ENCODE results near the gene PRKCB. TPM values are rescaled to one million over a fixed set of nuclear protein-coding genes. Genes with fewer than 3 reads are reported as not detected.

PRKCB gene
- total RNA-seq, 2 donors from 2014 or later: 72.1 to 77.0 TPM

DNA sequence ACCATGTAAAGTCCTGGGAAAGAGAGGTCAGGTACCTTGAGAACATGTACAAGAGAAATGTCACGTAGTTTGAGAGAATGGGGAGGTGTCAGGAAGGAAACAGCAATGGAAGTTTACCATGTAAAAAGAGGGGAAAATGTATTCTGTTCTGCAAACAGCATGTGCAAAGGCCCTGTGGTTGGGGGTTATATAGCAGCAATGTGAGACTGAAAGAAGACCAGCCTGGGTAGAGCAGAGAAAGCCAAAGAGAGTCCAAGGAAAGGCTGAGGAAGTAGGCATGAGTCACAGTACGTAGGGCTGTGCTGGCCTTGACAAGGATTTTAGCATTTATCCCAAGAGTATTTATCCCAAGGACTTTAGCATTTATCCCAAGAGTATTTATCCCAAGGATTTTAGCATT, 279.1 kb downstream of the PRKCB start:
- Mint-ChIP-seq H3K9me3 (no peaks in the 10 kb centered on the region), H3K27ac (no peak overlapping the region), H3K27me3 (ENCODE audit: low read depth) (no peaks in the 10 kb centered on the region), H3K36me3 (ENCODE audit: insufficient read depth in 2 of 2) (peaks cover 6 to 7% of the 10 kb centered on the region in 2 donors), H3K4me1 (ENCODE audit: low read depth) (no peaks in the 10 kb centered on the region), H3K4me3 (no peak overlapping the region)
- ATAC-seq (replicated peaks in 1 of 2) (no peak), DNase-seq (no peak)

DNA sequence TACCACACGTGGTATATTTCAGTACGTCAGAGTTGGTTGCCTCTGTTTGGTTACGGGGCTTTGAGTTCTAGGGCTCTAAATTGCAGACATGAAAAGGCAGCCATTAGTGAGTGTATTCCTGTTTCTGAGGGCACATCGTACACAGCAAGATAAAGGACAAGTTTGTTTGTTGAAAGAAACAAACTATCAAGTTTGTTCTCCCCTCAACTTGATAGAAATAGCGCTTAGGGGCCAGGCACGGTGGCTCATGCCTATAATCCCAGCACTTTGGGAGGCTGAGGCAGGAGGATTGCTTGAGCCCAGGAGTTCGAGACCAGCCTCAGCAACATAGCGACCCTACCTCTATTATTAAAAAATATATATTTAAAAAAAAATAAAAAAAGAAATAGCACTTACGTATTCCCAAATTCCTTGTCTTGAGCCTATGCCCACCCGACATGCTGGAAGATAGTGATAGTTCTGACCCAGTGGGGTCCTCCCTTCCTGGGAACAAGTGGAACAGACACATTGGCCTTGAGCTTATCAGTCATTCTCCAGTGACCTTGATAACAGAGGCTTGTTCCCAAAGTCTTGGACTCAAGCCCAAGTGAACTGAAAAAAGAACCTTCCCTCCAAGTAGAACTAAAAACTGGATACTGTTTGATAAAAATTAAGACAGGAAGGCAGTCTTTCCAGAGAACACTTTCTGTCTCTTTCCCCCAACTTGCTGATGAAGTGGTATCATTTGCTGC, 280.4 kb downstream of the PRKCB start:
- no peaks in the 10 kb centered on the region for H3K9me3 Mint-ChIP-seq
- peaks cover 6 to 10% of the 10 kb centered on the region in 2 donors for H3K36me3 Mint-ChIP-seq (ENCODE audit: insufficient read depth in 2 of 2)
- H3K4me1 Mint-ChIP-seq (ENCODE audit: low read depth): no peaks in the 10 kb centered on the region
- ATAC-seq (replicated peaks in 1 of 2) (no peak), DNase-seq (no peak)
- H3K4me3 Mint-ChIP-seq: no peak overlapping the region
- H3K27me3 Mint-ChIP-seq (ENCODE audit: low read depth): no peaks in the 10 kb centered on the region
- no peak overlapping the region for H3K27ac Mint-ChIP-seq

DNA sequence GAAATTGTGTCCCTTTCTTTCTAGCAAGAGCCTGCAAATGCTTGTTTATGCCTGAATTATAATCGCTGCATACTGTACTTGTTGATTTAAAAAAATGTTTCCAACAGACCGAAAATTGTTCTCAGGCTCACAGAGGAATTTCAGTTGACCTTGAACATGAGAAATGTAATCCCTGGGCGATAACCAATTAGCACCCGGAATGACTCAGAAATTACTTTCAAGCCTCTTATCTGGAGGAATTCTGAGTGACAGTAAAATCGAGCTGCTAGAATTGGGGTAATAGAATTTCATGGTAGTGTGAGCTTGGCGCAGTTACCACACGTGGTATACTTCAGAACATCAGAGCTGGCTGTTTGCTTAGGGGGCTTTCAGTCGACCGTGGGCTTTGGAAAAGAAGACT, 281.2 kb downstream of the PRKCB start:
- DNase-seq (no peak), ATAC-seq (replicated peaks in 1 of 2) (no peak)
- peaks cover 8 to 10% of the 10 kb centered on the region in 2 donors for H3K36me3 Mint-ChIP-seq (ENCODE audit: insufficient read depth in 2 of 2)
- no peak overlapping the region for H3K27ac Mint-ChIP-seq
- no peaks in the 10 kb centered on the region for H3K9me3 Mint-ChIP-seq
- H3K27me3 Mint-ChIP-seq (ENCODE audit: low read depth): no peaks in the 10 kb centered on the region
- H3K4me1 Mint-ChIP-seq (ENCODE audit: low read depth): no peaks in the 10 kb centered on the region
- no peak overlapping the region for H3K4me3 Mint-ChIP-seq

DNA sequence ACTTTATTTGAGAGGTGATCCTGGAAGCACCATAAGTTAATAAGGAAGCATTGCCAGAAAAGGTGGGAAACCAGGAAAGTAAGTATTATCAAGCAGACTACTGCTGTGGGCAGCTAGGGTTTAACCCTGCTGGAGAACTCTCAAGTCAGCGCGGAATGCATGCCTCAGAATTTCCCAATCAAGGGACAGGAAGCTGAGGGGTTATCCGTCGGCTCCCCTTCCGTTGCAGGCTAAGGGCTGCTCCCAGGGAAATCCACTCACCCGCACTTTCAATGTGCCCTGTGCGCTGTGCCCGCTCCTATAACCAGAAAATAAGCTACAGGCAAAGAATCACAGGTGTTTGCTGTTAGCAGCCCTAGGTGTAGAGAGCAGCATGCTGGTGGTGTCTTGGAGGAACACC, 281.9 kb downstream of the PRKCB start:
- ATAC-seq (replicated peaks in 1 of 2) (no peak), DNase-seq (no peak)
- Mint-ChIP-seq H3K27ac (no peak overlapping the region), H3K9me3 (no peaks in the 10 kb centered on the region), H3K36me3 (ENCODE audit: insufficient read depth in 2 of 2) (peaks cover 8 to 10% of the 10 kb centered on the region in 2 donors), H3K27me3 (ENCODE audit: low read depth) (no peaks in the 10 kb centered on the region), H3K4me1 (ENCODE audit: low read depth) (no peaks in the 10 kb centered on the region), H3K4me3 (no peak overlapping the region)

DNA sequence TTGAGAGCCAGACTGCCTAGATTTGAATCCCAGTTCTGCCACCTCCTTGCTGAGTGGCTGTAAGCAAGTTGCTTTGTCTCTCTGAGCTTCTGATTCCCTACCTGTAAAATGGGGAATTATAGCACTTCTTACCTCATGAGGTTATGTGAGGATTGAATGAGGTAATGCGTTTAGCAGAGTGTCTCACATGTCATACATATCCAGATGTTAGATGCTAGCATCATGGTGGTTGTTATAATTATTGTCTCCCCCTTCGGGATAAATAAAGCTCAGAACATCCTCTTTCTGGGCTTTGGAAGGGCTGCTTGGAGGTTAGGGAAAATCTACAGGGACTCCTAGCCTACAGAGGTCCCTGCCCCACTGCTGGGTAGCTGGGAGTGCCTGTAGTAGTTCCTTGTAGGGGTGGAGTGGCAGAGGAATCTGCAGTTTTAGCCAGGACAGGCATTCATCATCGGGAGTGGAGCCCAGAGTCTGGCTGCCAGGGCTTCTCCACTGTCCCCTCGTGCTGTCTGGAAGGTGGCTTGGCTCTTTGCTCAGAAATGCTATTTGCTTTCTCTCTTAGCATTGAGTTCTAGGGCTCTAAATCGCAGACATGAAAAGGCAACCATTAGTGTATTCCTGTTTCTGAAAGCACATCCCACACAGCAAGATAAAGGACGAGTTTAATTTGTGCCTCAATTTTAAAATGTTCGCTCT, 282.5 kb downstream of the PRKCB start:
- H3K36me3 Mint-ChIP-seq (ENCODE audit: insufficient read depth in 2 of 2): peaks cover 5 to 8% of the 10 kb centered on the region in 2 donors
- no peaks in the 10 kb centered on the region for H3K9me3 Mint-ChIP-seq
- DNase-seq (no peak), ATAC-seq (replicated peaks in 1 of 2) (no peak)
- no peaks in the 10 kb centered on the region for H3K27me3 Mint-ChIP-seq (ENCODE audit: low read depth)
- H3K4me3 Mint-ChIP-seq: no peak overlapping the region
- H3K27ac Mint-ChIP-seq: no peak overlapping the region
- H3K4me1 Mint-ChIP-seq (ENCODE audit: low read depth): no peaks in the 10 kb centered on the region

DNA sequence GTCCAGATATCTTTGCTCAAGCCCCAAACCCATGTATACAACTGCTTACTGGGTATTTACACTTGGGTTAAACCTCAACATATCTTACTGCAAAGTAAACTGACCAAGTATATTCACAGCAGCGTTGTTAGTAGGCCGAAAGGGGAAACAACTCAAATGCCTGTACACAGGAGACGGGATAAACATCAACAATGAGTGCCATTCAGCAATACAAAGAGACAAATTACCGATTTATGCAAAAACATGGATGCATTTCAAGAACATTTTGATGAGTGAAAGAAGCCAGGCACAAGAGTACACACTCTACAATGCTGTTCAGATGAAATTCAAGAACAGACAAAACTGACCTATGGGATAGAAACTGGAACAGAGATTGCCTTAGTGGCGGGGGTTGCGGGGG, 284.0 kb downstream of the PRKCB start:
- Mint-ChIP-seq H3K27ac (no peak overlapping the region), H3K27me3 (ENCODE audit: low read depth) (no peaks in the 10 kb centered on the region), H3K9me3 (no peaks in the 10 kb centered on the region), H3K4me1 (ENCODE audit: low read depth) (no peaks in the 10 kb centered on the region), H3K4me3 (no peak overlapping the region), H3K36me3 (ENCODE audit: insufficient read depth in 2 of 2) (peaks cover 8 to 10% of the 10 kb centered on the region in 2 donors)
- no peak for DNase-seq
- no peak for ATAC-seq (replicated peaks in 1 of 2)

DNA sequence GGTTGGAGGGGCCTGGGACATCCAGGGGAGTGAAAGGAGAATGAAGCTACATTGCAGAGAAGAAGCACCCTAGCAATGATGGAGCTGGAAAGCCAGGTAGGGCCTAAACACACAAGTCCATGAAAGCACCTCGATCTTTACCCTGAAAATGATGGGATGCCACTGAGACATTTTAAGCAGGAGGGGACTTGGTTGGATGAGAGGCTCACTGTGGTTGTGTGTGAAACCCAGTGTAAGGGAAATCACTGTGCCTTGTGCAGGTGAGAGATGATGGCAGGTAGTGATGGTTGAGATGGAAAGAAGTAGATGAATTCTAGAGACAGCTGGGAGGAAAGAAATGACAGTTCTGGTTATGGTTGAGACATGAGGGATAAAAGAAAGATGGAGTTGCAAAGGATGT, 287.5 kb downstream of the PRKCB start:
- ATAC-seq (replicated peaks in 1 of 2) (no peak), DNase-seq (no peak)
- Mint-ChIP-seq H3K4me1 (ENCODE audit: low read depth) (no peaks in the 10 kb centered on the region), H3K9me3 (no peaks in the 10 kb centered on the region), H3K36me3 (ENCODE audit: insufficient read depth in 2 of 2) (peaks cover 7 to 11% of the 10 kb centered on the region in 2 donors), H3K4me3 (no peak overlapping the region), H3K27ac (peak overlapping the region; percentile 8), H3K27me3 (ENCODE audit: low read depth) (no peaks in the 10 kb centered on the region)

DNA sequence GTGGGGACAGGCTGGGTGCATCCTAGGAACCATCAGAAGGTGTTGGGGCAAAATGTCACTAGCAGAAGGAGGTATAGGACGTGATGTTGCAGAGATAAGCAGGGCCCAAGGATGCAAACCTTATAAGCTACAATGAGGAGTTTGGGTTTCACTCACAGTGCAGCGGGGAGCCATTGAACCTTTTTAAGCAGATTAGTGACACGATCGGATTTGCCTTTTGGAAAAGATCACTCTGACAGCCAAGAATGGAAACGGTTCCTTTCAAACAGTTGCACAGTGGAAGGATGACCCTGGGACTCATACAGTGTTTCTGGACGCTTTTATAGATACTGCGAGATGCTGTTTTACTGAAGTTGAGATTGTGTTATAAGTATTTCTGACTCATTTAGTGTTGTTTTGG, 288.5 kb downstream of the PRKCB start:
- peaks cover 7 to 11% of the 10 kb centered on the region in 2 donors for H3K36me3 Mint-ChIP-seq (ENCODE audit: insufficient read depth in 2 of 2)
- DNase-seq (no peak), ATAC-seq (replicated peaks in 1 of 2) (no peak)
- H3K4me1 Mint-ChIP-seq (ENCODE audit: low read depth): no peaks in the 10 kb centered on the region
- no peak overlapping the region for H3K4me3 Mint-ChIP-seq
- no peaks in the 10 kb centered on the region for H3K27me3 Mint-ChIP-seq (ENCODE audit: low read depth)
- no peaks in the 10 kb centered on the region for H3K9me3 Mint-ChIP-seq
- peak overlapping the region; percentile 46 for H3K27ac Mint-ChIP-seq

DNA sequence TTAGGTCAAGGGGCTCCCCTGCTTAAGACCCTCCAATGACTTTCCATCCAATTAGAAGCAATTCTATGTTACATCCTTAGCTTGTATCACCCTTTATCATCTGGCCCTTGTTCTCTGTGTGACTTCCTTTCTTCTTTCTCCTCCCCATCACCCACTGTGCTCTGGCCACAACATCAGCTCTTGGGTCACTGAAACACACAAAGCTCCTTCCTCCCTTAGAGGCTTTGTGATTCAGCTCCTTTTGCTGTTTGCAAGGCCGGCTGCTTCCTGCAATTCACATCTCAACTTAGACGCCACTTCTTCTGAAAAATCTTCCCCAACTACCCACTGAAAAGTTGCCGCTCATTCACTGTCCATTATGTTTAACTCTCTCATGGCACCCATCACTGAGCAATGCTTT, 289.4 kb downstream of the PRKCB start:
- Mint-ChIP-seq H3K4me1 (ENCODE audit: low read depth) (no peaks in the 10 kb centered on the region), H3K27me3 (ENCODE audit: low read depth) (no peaks in the 10 kb centered on the region), H3K9me3 (no peaks in the 10 kb centered on the region), H3K36me3 (ENCODE audit: insufficient read depth in 2 of 2) (peaks cover 7 to 12% of the 10 kb centered on the region in 2 donors), H3K27ac (no peak overlapping the region), H3K4me3 (no peak overlapping the region)
- no peak for ATAC-seq (replicated peaks in 1 of 2)
- no peak for DNase-seq

DNA sequence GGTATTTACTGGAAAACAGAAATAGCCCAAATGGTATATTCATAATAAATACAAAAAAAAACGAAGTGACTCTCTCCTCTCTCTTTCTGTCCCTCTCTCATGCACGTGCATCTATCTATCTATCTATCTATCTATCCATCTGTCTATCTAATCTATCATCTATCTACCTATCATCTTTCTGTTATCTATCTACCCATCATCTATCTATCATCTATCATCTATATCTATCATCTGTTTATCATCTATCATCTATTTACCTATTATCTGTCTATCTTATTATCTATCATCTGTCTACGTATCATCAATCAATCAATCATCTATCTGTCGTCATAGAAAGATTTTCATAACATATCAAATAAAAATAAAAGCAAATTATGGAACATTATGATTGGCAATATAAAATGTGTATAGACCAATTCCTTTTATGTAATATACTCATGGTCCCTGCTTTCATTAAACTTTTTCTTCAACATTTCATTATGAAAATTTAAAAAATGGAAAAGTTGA, 293.7 kb downstream of the PRKCB start:
- ATAC-seq (replicated peaks in 1 of 2) (no peak), DNase-seq (no peak)
- H3K9me3 Mint-ChIP-seq: no peaks in the 10 kb centered on the region
- no peaks in the 10 kb centered on the region for H3K27me3 Mint-ChIP-seq (ENCODE audit: low read depth)
- peaks cover 14% of the 10 kb centered on the region for H3K4me1 Mint-ChIP-seq (ENCODE audit: low read depth)
- peak overlapping the region; percentile 71 for H3K27ac Mint-ChIP-seq
- H3K4me3 Mint-ChIP-seq: no peak overlapping the region
- peaks cover 3 to 10% of the 10 kb centered on the region in 2 donors for H3K36me3 Mint-ChIP-seq (ENCODE audit: insufficient read depth in 2 of 2)

DNA sequence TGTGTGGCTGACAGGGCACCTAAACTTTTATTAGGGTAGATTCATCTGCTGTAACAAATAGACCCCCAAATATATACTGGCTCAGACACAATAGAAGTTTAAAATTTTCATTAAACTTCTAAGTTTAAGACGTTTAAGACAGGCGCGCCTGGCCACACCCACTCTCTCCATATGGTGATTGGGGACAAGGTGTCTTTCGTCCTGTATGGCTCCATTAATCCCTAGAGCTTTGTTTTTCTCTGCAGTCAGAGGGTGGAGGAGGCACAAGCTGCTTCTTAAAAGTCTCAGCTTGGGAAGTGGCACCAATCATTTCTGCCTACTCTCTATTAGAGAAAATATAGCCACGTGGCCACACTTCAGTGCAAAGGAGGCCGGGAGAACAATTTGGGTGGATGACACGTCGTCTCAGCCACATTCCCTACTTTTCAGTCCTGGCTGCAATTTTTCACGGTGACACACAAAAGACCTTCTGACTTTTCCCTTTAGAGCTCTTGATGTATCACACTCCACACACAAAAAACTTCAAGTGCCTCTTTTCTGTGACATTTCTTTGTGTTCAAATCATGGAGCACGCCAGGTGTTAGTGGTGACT, 294.8 kb downstream of the PRKCB start:
- DNase-seq (no peak), ATAC-seq (replicated peaks in 1 of 2) (no peak)
- no peaks in the 10 kb centered on the region for H3K9me3 Mint-ChIP-seq
- H3K36me3 Mint-ChIP-seq (ENCODE audit: insufficient read depth in 2 of 2): peaks cover 2 to 4% of the 10 kb centered on the region in 2 donors
- no peak overlapping the region for H3K27ac Mint-ChIP-seq
- no peak overlapping the region for H3K4me3 Mint-ChIP-seq
- peaks cover 14% of the 10 kb centered on the region for H3K4me1 Mint-ChIP-seq (ENCODE audit: low read depth)
- H3K27me3 Mint-ChIP-seq (ENCODE audit: low read depth): no peaks in the 10 kb centered on the region

DNA sequence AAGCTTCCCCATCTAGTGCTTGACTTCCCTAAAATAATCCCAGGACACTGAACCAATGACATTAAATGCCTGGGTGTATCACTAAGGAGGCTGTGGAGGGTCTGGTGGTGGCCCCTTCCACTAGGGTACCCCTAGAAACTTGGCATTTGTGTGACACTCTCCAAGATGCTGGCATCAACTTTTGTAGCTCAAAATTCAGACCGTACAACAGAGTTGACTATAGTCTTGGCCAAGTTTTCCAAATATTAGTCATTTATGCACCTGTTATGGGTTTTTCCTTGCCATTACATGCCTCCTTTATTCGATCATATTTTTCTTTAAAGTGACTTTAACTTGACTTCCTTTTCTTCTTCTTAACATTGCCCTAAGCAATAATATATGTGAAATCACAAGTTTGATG, 295.5 kb downstream of the PRKCB start:
- Mint-ChIP-seq H3K36me3 (ENCODE audit: insufficient read depth in 2 of 2) (peaks cover 2 to 4% of the 10 kb centered on the region in 2 donors), H3K4me1 (ENCODE audit: low read depth) (peaks cover 14% of the 10 kb centered on the region), H3K4me3 (no peak overlapping the region), H3K9me3 (no peaks in the 10 kb centered on the region), H3K27ac (no peak overlapping the region), H3K27me3 (ENCODE audit: low read depth) (no peaks in the 10 kb centered on the region)
- DNase-seq (no peak), ATAC-seq (replicated peaks in 1 of 2) (no peak)

DNA sequence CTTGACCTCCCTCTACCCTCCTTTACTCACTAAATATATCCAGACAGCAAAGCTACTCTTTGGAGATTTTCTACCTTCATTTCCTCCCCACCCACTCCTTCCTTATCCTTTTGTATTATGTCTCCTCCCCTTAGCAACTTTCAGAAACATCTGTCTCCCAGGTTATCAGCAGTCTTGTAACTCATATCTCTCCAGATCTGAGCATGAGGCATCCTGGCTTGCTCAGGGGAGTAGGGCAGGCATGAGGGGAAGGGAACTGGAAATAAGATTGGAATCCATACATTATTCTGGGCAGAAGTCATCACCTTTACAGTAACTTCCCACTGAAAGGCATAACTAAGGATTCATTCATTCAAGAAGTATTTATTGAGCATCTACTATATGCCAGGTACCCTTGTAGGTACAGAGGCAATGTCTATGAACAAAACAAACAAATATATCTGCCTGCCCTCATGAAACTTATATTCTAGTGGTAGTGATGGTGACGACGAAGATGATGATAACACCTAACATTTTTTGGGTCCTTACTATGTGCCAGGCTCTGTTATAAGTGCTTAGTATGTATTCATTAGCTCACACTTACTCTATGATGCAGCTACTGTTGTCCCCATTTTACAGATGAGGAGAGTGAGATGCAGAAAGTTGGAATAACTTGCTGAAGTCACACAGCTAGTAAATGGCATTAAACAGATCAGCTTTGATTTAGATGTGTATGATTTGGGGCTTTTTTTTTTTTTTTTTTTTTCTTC, 296.4 kb downstream of the PRKCB start:
- peaks cover 14% of the 10 kb centered on the region for H3K4me1 Mint-ChIP-seq (ENCODE audit: low read depth)
- no peaks in the 10 kb centered on the region for H3K9me3 Mint-ChIP-seq
- H3K4me3 Mint-ChIP-seq: no peak overlapping the region
- no peaks in the 10 kb centered on the region for H3K27me3 Mint-ChIP-seq (ENCODE audit: low read depth)
- no peak overlapping the region for H3K27ac Mint-ChIP-seq
- H3K36me3 Mint-ChIP-seq (ENCODE audit: insufficient read depth in 2 of 2): peaks cover 2 to 4% of the 10 kb centered on the region in 2 donors
- ATAC-seq (replicated peaks in 1 of 2) (no peak), DNase-seq (no peak)

All from activated T-cell treated with anti-CD3 and anti-CD28 coated beads, Interleukin-2, amount 50 U/mL, for 72 hours (primary cell).